Measurements from ENCODE around the gene GPNMB.
"Not testable (repeated sequence)": the region's sequence is repeated elsewhere in the genome, so short reads cannot be mapped to it uniquely, and the experiment has no call there.

The GPNMB gene

DNA sequence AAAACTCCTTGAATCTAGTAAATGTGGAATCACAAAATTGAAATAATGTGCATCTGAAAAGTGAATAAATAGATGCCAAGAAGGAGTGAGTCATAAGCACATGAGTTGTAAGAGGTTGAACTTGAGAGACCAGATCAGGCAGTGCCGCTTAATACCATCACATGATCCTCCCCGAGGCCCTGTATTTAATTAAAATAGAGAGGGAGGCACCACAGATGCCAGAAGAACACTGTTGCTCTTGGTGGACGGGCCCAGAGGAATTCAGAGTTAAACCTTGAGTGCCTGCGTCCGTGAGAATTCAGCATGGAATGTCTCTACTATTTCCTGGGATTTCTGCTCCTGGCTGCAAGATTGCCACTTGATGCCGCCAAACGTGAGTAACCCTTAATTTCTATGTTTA lies at the start of gene GPNMB:
TSS of gene GPNMB (plus strand) at position 221 of the 400 bp plus-strand sequence. CDS start at position 304, 83 bp downstream.
- DNase-seq (ENCODE audit: low spot score), result peak; percentile 90

- DNase-seq (ENCODE audit: low spot score), result not testable (repeated sequence)
Observed at GRCh38 chr7:23197745-23198144, 48.8 kb upstream of the GPNMB start.

- no peak for DNase-seq (ENCODE audit: low spot score)
Observed at GRCh38 chr7:23200331-23200730, 46.2 kb upstream of the GPNMB start.

GRCh38 chr7:23204241-23204640 lies 42.3 kb upstream of the GPNMB start:
- no peak for DNase-seq (ENCODE audit: low spot score)

DNA sequence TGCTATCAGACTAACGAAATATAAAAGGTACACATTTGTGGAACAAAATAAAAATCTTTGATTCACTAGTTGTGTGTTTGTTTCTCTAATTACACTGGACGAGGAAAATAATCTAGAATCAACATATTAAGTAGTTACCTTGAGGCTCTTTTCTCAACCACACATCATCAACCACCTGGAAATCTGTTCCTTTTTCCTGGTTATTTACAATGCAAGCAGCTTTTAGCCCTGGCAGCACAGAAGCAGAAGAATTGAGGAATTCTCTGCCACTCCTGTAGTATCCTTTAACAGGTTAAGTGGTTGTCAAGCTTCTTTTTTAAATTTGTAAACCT lies 41.0 kb upstream of the GPNMB start:
- DNase-seq (ENCODE audit: low spot score), result no peak

DNA sequence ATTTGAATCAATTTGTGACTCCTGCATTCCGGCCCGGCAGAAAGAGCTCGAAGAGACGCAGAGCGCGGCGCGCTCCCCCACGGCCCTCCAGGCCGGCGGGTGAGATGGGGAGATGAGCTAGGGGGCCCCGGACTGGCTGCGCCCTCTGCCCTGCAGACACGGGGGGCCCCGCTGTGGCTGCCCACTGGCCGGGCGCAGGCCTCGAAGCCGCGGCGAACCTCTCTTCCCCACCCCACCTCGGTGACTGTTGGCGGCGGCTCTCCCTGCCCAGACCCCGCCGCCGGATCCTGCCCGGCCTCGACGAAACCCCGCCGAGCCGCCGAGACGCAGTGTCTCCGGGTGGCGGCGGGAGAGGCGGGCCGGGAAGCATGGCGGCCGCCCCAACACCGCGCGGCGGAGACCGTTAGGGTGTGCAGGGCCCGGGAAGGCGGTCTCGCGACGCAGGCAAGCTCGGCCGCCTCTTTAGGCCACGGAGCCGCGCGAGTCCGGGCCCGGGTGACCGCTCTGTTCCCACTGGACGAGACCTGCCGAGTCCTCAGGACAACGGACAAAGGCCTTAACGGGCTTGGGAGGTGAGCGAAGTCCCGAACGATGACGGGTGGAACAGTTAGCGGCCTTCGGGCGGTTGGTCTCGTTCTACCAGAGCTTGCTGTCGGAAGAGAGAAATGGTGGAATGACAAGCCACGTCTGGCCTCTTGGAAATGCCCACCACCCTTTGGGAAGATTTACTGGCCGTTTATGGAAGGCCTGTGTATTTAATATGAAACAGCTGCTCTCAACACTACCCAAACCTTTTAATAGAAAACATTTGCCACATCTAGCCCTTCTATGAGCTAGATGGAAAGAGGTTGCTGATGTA lies 40.4 kb upstream of the GPNMB start:
- DNase-seq (ENCODE audit: low spot score), result no peak

DNA sequence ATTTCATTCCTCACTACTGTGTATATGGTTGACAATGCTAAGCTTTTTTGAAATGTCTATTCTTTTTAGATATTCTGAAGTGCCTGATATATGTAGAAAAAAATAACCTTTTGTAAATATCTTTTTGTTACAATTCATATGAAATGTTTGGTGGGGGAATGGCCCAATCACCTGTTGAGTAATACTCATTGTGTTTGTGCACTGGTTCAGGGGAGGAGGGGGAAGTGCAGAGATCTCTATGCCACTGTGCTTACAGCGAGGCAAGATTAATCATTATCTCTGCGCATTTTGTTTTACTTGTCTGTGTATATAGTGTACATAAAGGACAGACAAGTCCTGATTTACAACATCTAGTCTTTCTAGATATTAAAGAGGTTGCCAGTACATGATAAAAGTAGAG lies 39.6 kb upstream of the GPNMB start:
- DNase-seq (ENCODE audit: low spot score), result no peak

DNA sequence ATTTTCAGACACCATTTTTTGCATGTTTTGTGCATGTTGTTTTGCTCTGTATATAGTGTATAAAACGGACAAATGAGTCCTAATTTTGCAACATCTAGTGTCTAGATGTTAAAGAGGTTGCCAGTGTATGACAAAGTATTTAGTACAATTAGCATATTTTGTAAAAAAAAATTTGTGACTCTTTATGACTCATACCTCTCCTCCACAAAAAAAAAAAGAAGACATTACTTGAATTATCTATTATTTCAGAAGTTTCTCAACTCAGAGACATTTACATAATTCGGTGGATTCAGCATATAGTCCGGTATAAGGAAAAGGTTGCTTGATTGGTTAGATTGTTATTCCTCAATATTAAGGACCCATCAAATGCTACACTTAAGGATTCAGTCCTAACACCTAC lies 38.7 kb upstream of the GPNMB start:
- DNase-seq (ENCODE audit: low spot score), result peak; percentile 11

- no peak for DNase-seq (ENCODE audit: low spot score)
Observed at GRCh38 chr7:23208316-23208715, 38.3 kb upstream of the GPNMB start.

- no peak for DNase-seq (ENCODE audit: low spot score)
Observed at GRCh38 chr7:23210506-23210905, 36.1 kb upstream of the GPNMB start.

GRCh38 chr7:23211589-23211988 lies 35.0 kb upstream of the GPNMB start:
- DNase-seq (ENCODE audit: low spot score), result no peak

GRCh38 chr7:23212395-23212794 lies 34.2 kb upstream of the GPNMB start:
- no peak for DNase-seq (ENCODE audit: low spot score)

DNA sequence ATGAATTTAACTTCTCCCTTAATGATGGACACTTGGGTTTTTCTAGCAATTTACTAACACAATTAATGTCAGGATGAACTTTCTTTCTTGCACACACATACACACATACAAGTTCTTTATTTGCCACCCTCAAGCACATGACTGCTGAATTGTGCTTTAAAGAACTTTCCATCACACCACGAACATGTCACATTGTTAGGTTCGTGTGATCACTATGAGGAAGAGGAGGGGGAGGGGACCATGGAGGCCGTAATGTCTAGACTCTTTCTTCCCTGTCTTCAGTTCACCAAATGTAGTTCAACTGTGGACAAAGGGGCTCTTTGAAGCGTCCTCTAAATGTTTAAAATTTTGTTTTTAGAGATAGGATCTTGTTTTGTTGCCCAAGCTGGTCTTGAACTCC lies 33.7 kb upstream of the GPNMB start:
- DNase-seq (ENCODE audit: low spot score), result no peak

DNA sequence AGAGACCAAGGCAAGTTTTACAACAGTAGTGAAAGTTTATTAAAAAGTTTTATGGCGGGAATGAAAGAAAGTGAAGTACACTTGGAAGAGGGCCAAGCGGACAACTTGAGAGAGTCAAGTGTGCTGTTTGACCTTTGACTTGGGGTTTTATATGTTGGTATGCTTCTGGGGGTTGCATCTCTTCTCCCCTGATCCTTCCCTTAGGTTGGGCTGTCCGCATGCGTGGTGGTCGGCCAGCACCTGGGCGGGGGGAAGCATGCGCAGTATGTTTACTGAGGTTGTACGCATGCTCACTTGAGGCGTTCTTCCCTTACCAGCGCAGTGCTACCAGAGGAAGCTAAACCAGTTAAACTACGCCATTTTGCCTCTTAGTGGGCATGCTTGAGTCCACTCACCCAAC lies 32.8 kb upstream of the GPNMB start:
- no peak for DNase-seq (ENCODE audit: low spot score)

DNA sequence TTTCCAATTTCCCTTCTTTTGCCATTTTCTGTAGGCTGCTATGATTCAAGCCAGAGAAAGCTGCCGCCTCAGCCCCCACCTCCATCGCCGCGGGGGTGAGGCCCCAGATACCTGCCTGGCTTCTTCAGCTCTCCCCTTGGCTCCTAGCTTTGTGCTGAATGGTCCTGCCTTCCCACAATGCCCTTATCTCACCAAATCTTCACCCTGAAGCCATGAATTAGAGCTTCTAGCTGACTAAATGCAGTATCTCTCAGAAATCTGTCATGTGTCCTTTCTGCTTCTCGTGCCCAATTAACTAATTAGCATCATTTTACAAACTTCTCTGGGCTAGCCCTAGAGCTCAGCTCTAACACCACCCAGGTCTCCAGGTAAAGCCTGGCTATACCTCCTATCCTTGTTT lies 32.2 kb upstream of the GPNMB start:
- DNase-seq (ENCODE audit: low spot score), result no peak

DNA sequence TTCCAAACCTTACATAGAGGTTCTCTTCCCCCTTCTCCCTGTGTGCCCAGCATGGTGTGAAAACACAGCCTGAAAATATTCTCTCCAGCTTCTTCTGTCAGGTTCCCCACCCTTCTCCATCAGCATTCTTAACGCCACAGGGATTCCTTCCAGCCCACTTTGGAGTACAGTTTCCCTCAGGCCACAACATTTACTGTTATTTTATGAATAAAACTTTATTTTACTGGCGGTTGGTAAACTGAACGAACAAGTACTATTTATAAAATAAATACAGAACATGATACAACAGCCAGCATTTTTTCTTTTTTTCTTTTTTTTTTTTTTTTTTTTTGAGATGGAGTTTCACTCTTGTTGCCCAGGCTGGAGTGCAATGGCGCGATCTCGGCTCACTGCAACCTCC lies 31.6 kb upstream of the GPNMB start:
- DNase-seq (ENCODE audit: low spot score), result no peak

- no peak for DNase-seq (ENCODE audit: low spot score)
Observed at GRCh38 chr7:23216021-23216420, 30.6 kb upstream of the GPNMB start.

- DNase-seq (ENCODE audit: low spot score), result no peak
Observed at GRCh38 chr7:23218196-23218595, 28.4 kb upstream of the GPNMB start.

- no peak for DNase-seq (ENCODE audit: low spot score)
Observed at GRCh38 chr7:23220690-23221305, 25.8 kb upstream of the GPNMB start.

DNA sequence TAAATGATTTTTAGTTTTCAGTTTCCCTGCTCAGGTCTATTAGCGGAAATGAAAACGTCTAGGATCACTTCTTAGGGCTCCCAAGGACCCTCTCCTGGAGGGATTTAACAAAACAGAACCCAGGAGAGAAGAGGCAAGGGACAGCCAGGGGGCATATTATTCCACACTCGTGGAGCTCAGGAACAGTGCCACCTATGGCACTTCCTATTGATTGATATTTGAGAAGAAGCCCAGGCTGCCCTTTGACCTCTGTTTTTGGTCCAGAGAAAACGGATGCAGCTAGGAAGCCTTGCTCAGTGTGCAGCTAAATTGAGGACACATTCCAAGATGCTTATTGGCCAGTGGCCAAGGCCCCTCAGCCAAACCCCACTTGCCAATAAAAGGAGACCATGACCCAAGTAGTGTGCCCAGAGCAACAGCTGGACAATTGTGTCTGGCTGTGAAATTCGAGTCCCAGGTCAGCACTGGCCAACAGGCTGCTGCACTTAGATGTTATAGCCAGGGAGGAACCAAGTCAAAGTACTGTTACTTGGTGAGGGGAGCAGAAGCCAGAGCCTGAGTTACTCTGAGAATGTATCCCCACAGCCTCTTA lies 24.0 kb upstream of the GPNMB start:
- no peak for DNase-seq (ENCODE audit: low spot score)

DNA sequence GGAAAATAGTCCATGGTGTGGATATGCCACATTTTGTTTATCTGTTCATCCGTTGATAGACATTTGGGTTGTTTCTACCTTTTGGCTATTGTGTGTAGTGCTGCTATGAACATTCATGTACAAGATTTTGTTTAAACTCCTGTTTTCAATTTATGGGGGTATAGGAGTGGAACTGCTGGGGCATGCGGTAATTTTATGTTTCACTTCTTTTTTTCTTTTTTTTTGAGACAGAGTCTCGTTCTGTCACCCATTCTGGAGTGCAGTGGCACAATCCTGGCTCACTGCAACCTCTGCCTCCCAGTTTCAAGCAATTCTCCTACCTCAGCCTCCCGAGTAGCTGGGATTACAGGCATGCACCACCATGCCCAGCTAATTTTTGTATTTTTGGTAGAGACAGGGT lies 22.2 kb upstream of the GPNMB start:
- not testable (repeated sequence) for DNase-seq (ENCODE audit: low spot score)

GRCh38 chr7:23226844-23227450 lies 19.6 kb upstream of the GPNMB start:
- DNase-seq (ENCODE audit: low spot score), result no peak

- DNase-seq (ENCODE audit: low spot score), result no peak
Observed at GRCh38 chr7:23228412-23228811, 18.2 kb upstream of the GPNMB start.

Measured in GM03348 (cell line).